Measurements from ENCODE around the gene DEFB113.

- TF ChIP-seq EZH2 (optimal IDR thresholded peaks at IDR 0.05; ENCODE audit: low read depth, low read length) (no peak), EZH2phosphoT487 (IDR thresholded peaks at IDR 0.05; ENCODE audit: low read length) (no peak)
- TF ChIP-seq, protein P1, sequence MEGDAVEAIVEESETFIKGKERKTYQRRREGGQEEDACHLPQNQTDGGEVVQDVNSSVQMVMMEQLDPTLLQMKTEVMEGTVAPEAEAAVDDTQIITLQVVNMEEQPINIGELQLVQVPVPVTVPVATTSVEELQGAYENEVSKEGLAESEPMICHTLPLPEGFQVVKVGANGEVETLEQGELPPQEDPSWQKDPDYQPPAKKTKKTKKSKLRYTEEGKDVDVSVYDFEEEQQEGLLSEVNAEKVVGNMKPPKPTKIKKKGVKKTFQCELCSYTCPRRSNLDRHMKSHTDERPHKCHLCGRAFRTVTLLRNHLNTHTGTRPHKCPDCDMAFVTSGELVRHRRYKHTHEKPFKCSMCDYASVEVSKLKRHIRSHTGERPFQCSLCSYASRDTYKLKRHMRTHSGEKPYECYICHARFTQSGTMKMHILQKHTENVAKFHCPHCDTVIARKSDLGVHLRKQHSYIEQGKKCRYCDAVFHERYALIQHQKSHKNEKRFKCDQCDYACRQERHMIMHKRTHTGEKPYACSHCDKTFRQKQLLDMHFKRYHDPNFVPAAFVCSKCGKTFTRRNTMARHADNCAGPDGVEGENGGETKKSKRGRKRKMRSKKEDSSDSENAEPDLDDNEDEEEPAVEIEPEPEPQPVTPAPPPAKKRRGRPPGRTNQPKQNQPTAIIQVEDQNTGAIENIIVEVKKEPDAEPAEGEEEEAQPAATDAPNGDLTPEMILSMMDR (IDR thresholded peaks at IDR 0.05; ENCODE audit: low read length): no peak
These were observed 40.1 kb downstream of the DEFB113 start for GRCh38 chr6:49929340-49929739.

Measured in MM.1S (cell line).